Suppressor macrophage (primary cell): Measurements from ENCODE around the gene SLC37A2.
"Not testable (repeated sequence)": the region's sequence is repeated elsewhere in the genome, so short reads cannot be mapped to it uniquely, and the experiment has no call there.

Source experiments
- DNase-seq, 4 experiments: peaks; one replicate each; pipeline ENCODE4 v3.0.0-alpha.2; 2020 to 2022
- total RNA-seq, 17 experiments: gene quantifications; one replicate each; lab custom pipeline; 2026; ENCODE audit warnings: mixed read lengths in 6 of 17, inconsistent platforms in 3 of 17; lab: John Stamatoyannopoulos, UW

SLC37A2 gene
- total RNA-seq = 114 to 655 (median 431) reads per million in 17 experiments

- DNase-seq = peak; percentile 90 to 95 (median 94)
These were observed at the start of gene SLC37A2 for GRCh38 chr11:125062931-125063428. TSS of gene SLC37A2 (plus strand) at chr11:125063305. CDS start at chr11:125063368, 63 bp downstream.

- no peak for DNase-seq
These were observed 46.7 kb upstream of the SLC37A2 start for GRCh38 chr11:125016413-125016812.

DNA sequence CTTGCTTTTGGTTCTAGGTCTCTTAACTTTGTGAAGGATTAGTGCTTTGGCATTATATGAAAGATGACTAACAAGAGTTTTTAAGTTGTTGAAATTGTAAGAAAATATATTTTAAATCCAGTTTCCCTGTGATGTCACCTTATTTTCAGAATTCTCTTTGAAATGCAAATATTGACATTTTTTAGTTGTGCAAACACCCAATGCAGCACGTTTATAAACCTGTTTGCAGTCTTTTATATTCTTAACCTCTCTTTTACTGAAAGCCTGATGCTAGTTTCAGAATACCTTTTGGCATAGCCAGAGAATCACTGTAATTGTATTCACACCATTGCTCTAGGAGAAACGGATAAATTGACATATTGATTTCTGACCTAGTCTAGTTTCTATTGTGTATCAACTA is 42.8 kb upstream of the SLC37A2 start:
- DNase-seq = no peak

DNA sequence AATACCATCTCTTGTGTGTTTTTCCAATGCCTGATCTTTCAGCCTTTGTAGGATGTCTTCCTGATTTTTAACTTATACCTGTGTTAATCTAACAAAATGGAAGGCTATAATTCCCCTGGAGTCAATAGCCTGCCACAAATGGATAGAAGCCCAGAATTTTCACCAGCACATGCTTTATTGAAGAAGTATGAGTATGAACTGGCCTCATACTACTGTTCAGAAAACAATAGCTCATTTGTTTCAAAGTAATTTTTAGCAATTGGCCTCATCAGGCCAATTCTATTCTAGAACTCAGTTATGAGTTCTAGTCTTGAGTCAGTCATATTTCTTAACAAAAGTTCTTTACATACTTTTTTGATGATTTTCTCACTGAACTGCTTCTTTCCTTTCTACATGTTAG is 40.6 kb upstream of the SLC37A2 start:
- DNase-seq = no peak

DNA sequence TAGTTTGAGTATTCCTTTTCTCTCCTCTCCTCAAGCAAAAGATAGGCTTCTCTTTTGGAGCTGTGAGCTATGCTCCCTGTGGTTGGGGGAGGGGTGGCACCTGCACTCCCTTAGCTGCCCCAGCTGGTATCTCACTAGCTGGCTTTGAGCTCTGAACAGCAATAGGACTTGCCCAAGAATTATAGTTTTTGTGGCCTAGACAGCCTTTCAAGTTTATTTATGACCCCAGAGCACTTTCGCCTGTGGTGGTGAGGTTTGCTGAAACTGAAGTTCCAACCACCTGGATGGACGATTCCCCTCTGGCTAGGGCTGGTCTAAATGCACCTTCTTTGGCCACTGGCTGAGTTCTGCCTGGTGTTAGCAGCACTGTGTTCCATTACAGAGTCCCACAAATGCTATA is 37.1 kb upstream of the SLC37A2 start:
- DNase-seq = no peak

DNA sequence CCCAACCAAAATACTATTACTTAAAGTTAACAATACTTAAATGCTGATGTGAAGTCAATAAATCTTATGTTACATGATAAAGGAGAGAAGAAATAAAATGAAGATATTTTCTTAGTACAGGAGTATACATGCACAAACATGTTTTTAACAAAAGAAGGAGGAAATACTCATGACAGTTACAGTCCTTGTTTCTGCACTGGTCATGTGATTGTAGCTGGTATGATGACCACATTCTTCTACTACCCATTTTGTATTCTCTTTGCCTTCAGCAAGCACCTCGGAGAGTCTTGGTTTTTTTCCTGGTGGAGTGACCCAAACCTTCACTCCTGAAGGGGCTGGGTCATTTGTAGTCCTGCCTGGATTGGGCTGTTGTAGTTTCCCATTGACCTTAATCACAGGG is 33.7 kb upstream of the SLC37A2 start:
- DNase-seq = peak in 2 of 4 experiments; percentile 9 to 32

GRCh38 chr11:125036933-125037332 is 26.2 kb upstream of the SLC37A2 start:
- DNase-seq = peak; percentile 11 to 79 (median 50)

GRCh38 chr11:125049164-125049792 is 13.8 kb upstream of the SLC37A2 start:
- DNase-seq = no peak

- no peak for DNase-seq
These were observed 11.1 kb upstream of the SLC37A2 start for GRCh38 chr11:125052047-125052446.

DNA sequence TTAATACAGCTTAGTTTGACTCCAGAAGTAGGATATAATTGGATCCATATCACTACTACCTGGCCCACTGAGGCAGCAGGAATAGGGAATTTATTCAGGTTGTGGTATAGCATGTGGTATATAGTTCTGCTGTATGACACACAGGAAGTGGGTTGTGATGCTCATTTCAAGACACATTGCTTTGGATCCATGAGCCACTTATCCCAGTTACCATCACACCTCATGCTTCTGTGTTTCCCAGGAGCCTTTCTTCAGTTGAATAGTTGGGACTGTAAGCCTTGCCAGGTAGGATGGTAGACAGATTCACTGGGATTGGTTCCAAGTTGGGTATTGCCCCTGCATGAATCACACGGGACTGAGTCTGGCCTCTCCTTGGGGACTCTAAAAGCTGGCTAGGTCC is 9.9 kb upstream of the SLC37A2 start:
- DNase-seq = no peak

DNA sequence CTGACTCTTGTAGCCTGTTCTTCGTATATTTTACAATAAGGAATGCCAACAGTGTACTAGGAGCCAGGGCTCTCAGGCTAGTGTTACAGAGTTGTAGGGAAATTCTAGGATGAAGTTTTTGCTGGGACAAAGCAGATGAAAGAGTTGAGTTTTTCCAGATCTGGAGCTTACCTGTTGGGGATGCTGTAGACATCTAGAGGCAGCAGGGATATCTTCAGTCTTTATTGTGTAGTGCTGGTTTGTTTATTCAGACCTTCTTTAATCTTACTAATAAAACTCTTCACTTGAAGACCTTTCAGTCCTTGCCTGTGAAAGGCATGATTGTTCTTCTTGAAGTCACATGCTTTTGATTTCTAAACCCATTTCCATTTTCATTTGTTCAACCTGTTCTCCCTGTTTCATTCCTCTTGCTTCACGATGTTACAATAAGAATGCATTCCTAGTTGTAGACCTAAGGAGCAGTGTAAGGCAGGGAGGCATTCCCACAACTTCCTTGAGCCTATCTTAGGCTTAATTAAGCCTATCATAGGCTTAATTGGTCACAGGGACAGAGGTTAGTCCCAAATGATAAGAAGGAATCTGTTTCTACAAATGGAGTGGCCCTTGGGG is 7.9 kb upstream of the SLC37A2 start:
- DNase-seq = no peak

DNA sequence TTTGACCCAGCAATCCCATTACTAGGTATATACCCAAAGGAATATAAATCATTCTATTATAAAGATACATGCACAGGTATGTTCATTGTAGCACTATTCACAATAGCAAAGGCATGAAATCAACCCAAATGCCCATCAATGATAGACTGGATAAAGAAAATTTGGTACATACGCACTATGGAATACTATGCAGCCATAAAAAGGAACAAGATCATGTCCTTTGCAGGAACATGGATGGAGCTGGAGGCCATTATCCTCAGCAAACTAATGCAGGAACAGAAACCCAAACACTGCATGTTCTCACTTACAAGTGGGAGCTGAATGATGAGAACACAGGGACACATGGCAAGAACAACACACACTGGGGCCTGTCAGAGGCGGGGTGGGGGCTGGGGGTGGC is 7.0 kb upstream of the SLC37A2 start:
- DNase-seq = not testable (repeated sequence)

DNA sequence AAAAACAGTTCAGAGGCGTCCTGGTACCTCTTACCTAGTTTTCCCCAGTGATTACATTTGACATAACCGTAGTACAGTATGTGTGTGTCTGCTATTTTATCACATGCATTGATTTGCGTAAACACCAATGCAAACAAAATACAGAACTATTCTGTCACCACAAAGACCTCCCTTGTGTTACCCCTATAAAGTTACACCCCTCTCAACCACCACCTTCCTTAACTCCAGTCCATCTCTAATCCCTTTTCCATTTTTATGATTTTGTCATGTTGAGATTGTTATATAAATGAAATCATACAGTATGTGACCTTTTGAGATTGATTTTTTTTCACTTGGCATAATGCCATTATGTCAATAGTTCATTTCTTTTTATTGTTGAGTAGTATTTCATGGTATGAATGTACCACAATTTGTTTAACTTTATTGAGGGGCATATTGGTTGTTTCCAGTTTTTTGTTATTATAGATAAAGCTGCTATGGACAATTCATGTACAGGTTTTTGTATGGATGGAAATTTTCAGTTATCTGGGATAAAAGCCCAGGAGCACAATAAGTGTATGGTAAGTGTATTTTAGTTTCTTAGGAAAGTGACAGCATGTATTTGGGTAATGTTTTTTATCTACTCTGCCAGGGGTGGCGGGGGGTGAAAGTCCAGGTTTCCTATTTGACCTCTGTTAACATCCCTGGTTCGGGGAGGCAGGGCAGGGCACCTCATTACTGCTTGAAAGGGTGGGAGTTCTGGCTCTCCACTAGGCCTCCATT is 6.0 kb upstream of the SLC37A2 start:
- DNase-seq = no peak

- DNase-seq = no peak
These were observed 5.5 kb upstream of the SLC37A2 start for GRCh38 chr11:125057693-125058016.

DNA sequence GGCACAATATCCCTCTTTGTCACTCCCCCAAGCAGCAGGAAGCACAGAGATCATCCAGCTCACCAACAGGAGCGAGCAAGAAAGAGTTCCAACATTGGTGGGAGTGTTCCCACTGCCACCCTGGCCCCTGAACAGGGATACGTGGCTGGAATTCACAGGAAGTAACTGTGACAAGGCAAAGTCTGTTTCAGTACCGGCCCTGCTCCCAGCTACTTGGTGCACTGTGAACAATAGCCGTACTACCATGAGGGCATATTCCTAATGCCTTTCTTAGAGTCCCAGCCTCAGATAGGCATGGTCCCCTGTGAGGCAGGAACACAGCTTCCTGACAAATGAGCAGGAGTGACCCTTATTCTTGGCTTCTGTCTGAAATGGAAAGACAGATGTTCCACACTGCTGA is 1.8 kb upstream of the SLC37A2 start:
- no peak for DNase-seq

DNA sequence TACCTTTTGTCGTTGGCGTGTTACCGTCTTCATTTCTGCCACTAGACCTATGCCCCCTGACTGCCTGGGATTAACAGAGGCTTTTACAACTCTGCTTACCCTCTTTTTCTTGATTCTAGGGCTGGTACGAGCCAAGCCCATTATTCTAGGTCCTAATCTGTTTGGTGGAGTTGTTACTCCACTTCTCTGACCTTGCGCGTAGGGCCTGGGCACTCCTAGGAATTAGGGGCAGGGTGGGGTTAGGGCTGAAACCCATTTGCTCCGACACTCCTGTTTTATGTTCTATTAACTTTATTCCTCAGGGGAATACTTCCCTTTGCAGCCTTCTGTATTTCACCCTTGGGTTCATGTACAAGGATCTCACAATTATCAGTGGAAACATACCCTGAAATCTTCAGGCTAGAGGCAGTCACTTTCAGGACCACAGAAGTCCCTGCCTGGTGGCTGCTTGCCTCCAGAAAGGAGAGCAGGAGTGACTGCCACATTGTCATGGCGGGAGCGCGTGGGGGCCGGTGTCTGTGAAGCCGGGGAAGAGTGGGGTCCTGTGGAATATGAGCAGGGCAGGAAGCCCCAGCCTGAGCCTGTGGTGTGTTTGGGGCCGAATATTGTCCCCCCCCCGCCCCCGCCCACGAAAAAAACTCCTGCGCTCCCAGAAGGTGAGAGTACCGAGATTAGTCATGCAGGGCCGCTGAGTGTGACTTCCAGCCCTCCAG is 731 bp upstream of the SLC37A2 start:
- no peak for DNase-seq

DNA sequence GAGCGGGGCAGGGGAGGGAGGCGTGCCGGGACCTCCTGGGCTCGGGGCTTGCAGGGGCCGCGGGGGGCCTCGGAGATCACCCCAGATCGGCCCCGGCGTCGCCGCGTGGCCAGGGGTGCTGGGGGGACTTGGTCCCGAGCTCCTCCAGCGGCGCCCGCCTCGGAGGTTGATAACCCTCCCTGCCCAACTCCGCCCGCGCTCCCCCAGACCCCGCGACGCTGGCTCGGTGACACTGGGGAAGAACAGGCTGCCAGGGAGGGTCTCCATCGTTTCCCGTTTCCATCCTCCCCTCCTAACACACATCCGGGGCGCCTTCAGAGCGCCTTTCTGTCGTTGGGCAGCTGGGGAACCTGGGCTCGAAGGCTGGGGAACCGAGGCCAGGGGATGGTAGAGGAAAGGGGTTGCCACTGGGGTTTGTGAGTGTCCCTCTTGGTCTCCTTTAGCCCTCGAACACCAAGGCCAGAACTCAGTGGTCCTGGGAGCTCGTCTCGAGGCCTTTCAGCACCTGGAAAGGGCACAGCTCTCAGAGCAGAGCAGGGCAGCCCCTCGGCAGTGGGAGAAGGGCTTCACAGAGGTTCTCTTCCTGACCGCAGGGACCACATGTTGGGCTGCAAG is 431 bp downstream of the SLC37A2 start:
- peak; percentile 34 to 59 (median 47) for DNase-seq

GRCh38 chr11:125064070-125064469 is 965 bp downstream of the SLC37A2 start:
- DNase-seq = no peak

GRCh38 chr11:125068368-125068767 is 5.3 kb downstream of the SLC37A2 start:
- peak in 3 of 4 experiments; percentile 31 to 57 (median 44) for DNase-seq

DNA sequence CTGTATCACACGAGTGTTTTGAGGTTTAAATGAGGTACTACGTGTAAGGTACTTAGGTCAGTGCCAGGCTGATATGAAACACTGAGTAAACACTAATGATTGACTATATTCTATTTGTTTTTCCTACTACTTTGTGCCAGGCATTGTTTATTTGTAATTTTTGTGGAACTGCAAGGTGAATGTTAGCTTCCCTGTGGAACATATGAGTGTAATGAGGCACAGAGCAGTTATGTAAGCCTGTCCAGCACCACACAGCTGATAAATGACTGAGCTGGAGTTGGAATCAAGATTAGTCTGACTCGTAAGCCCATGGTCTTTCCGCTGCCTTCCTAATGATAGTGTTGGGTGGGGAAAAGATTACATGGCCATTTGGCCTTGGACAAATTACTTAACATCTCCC is 5.9 kb downstream of the SLC37A2 start:
- peak in 3 of 4 experiments; percentile 54 to 70 (median 55) for DNase-seq

GRCh38 chr11:125069796-125070195 is 6.7 kb downstream of the SLC37A2 start:
- DNase-seq = peak; percentile 44 to 80 (median 79)

DNA sequence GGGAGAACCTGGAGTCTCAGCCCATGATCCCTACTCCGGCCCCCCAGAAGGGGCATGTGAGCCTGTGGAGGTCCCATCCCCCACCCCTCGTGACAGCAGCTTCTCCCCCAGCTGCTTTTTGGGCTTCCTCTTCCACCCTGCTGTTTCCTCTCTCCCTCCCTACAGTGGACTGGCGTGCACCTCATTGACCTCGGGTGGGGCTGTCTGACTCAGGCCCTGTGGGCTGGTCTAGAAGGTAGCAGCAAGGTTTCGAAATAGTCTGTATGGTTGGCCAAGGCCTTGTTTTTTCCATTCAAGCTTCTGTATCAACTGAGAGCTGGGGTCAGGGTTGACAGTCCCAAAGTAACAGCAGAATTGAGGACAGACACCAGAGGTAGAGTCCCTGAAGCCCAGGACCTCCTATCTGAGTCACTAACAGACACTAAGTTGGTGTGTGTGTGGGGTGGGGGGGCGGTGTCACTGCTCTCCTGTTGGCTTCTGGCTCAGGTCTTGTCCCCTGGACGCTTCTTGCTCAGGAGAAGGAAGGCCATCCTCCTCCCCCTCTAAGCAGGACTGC is 7.7 kb downstream of the SLC37A2 start:
- DNase-seq = peak; percentile 93 to 98 (median 97)
